ENCODE results near the gene CORT. TPM values are rescaled to one million over a fixed set of nuclear protein-coding genes. Genes with fewer than 3 reads are reported as not detected.

The CORT gene
- total RNA-seq, 2 donors from 2014 or later: not detected

- no peak for TF ChIP-seq CTCF (IDR thresholded peaks at IDR 0.05)
- Histone ChIP-seq H3K27ac (no peak overlapping the region), H3K4me1 (peaks cover 0 to 16% of the 10 kb centered on the region in 2 donors), H3K4me3 (no peak overlapping the region), H3K36me3 (no peaks in the 10 kb centered on the region), H3K27me3 (no peaks in the 10 kb centered on the region), H3K9me3 (no peaks in the 10 kb centered on the region)
- DNase-seq (ENCODE audit: low spot score): no peak
These were observed 15.2 kb upstream of the CORT start for GRCh38 chr1:10434590-10434989.

- H3K9me3 ChIP-seq: no peaks in the 10 kb centered on the region
- H3K4me1 ChIP-seq: no peaks in the 10 kb centered on the region
- no peak for TF ChIP-seq CTCF (IDR thresholded peaks at IDR 0.05)
- H3K27me3 ChIP-seq: no peaks in the 10 kb centered on the region
- H3K27ac ChIP-seq: no peak overlapping the region
- no peak overlapping the region for H3K4me3 ChIP-seq
- DNase-seq (ENCODE audit: low spot score): no peak
- H3K36me3 ChIP-seq: no peaks in the 10 kb centered on the region
These were observed 12.8 kb upstream of the CORT start for GRCh38 chr1:10437052-10437451.

GRCh38 chr1:10438677-10439163, 11.1 kb upstream of the CORT start:
- Histone ChIP-seq H3K36me3 (no peaks in the 10 kb centered on the region), H3K9me3 (no peaks in the 10 kb centered on the region), H3K27ac (no peak overlapping the region), H3K4me1 (no peaks in the 10 kb centered on the region), H3K27me3 (no peaks in the 10 kb centered on the region), H3K4me3 (no peak overlapping the region)
- no peak for DNase-seq (ENCODE audit: low spot score)
- TF ChIP-seq CTCF (IDR thresholded peaks at IDR 0.05): no peak

GRCh38 chr1:10440305-10440704, 9.5 kb upstream of the CORT start:
- Histone ChIP-seq H3K27ac (no peak overlapping the region), H3K4me3 (no peak overlapping the region), H3K36me3 (no peaks in the 10 kb centered on the region), H3K27me3 (no peaks in the 10 kb centered on the region), H3K4me1 (no peaks in the 10 kb centered on the region), H3K9me3 (no peaks in the 10 kb centered on the region)
- DNase-seq (ENCODE audit: low spot score): no peak
- no peak for TF ChIP-seq CTCF (IDR thresholded peaks at IDR 0.05)

- no peak for TF ChIP-seq CTCF (IDR thresholded peaks at IDR 0.05)
- Histone ChIP-seq H3K27me3 (no peaks in the 10 kb centered on the region), H3K4me3 (no peak overlapping the region), H3K4me1 (no peaks in the 10 kb centered on the region), H3K27ac (no peak overlapping the region), H3K36me3 (no peaks in the 10 kb centered on the region), H3K9me3 (no peaks in the 10 kb centered on the region)
- DNase-seq (ENCODE audit: low spot score): no peak
These were observed 9.0 kb upstream of the CORT start for GRCh38 chr1:10440794-10441193.

GRCh38 chr1:10444248-10444647, 5.6 kb upstream of the CORT start:
- no peaks in the 10 kb centered on the region for H3K9me3 ChIP-seq
- H3K36me3 ChIP-seq: no peaks in the 10 kb centered on the region
- H3K27ac ChIP-seq: no peak overlapping the region
- H3K27me3 ChIP-seq: no peaks in the 10 kb centered on the region
- no peak for TF ChIP-seq CTCF (IDR thresholded peaks at IDR 0.05)
- H3K4me1 ChIP-seq: no peaks in the 10 kb centered on the region
- no peak overlapping the region for H3K4me3 ChIP-seq
- DNase-seq (ENCODE audit: low spot score): no peak
